ENCODE data around the gene OR2T34. TPM values are rescaled to one million over a fixed set of nuclear protein-coding genes. Genes with fewer than 3 reads are reported as not detected.
"Not testable (repeated sequence)": the region's sequence is repeated elsewhere in the genome, so short reads cannot be mapped to it uniquely, and the experiment has no call there.

Gene OR2T34
- total RNA-seq, 2 donors from 2014 or later, result not detected

- Mint-ChIP-seq H3K4me3 (no peak overlapping the region), H3K36me3 (ENCODE audit: insufficient read depth in 2 of 2) (no peaks in the 10 kb centered on the region), H3K9me3 (peaks cover 2% of the 10 kb centered on the region in 2 donors), H3K27me3 (ENCODE audit: low read depth) (peaks cover 6% of the 10 kb centered on the region), H3K4me1 (ENCODE audit: low read depth) (peaks cover 4% of the 10 kb centered on the region), H3K27ac (no peak overlapping the region)
- ATAC-seq (replicated peaks in 1 of 2) (no peak), DNase-seq (no peak)
These were observed 14.8 kb upstream of the OR2T34 start for GRCh38 chr1:248589334-248589733.

GRCh38 chr1:248585266-248585665 is 10.7 kb upstream of the OR2T34 start:
- DNase-seq (no peak), ATAC-seq (replicated peaks in 1 of 2) (peak in 1 of 2 donors; percentile 28)
- H3K27me3 Mint-ChIP-seq (ENCODE audit: low read depth), result peaks cover 6% of the 10 kb centered on the region
- peaks cover 6% of the 10 kb centered on the region for H3K4me1 Mint-ChIP-seq (ENCODE audit: low read depth)
- H3K4me3 Mint-ChIP-seq, result peak overlapping the region in 1 of 2 donors; percentile 12
- H3K9me3 Mint-ChIP-seq, result peaks cover 2 to 4% of the 10 kb centered on the region in 2 donors
- no peaks in the 10 kb centered on the region for H3K36me3 Mint-ChIP-seq (ENCODE audit: insufficient read depth in 2 of 2)
- no peak overlapping the region for H3K27ac Mint-ChIP-seq

GRCh38 chr1:248576260-248576980 is 1.9 kb upstream of the OR2T34 start:
- no peak overlapping the region for H3K27ac Mint-ChIP-seq
- H3K27me3 Mint-ChIP-seq (ENCODE audit: low read depth), result no peaks in the 10 kb centered on the region
- peak; percentile 45 for ATAC-seq (replicated peaks in 1 of 2)
- peaks cover 10% of the 10 kb centered on the region for H3K4me1 Mint-ChIP-seq (ENCODE audit: low read depth)
- no peak for DNase-seq
- H3K36me3 Mint-ChIP-seq (ENCODE audit: insufficient read depth in 2 of 2), result no peaks in the 10 kb centered on the region
- peaks cover 2 to 3% of the 10 kb centered on the region in 2 donors for H3K9me3 Mint-ChIP-seq
- peak overlapping the region in 1 of 2 donors; percentile 23 for H3K4me3 Mint-ChIP-seq

- H3K27ac Mint-ChIP-seq; H3K27me3 Mint-ChIP-seq (ENCODE audit: low read depth): not testable (repeated sequence)
These were observed 701 bp downstream of the OR2T34 start for GRCh38 chr1:248573856-248574255.

GRCh38 chr1:248572049-248572448 is 2.5 kb downstream of the OR2T34 start:
- H3K4me1 Mint-ChIP-seq (ENCODE audit: low read depth); H3K4me3 Mint-ChIP-seq; H3K9me3 Mint-ChIP-seq; H3K36me3 Mint-ChIP-seq (ENCODE audit: insufficient read depth in 2 of 2); H3K27ac Mint-ChIP-seq; ATAC-seq (replicated peaks in 1 of 2); H3K27me3 Mint-ChIP-seq (ENCODE audit: low read depth); DNase-seq: not testable (repeated sequence)

More at GRCh38 chr1:248573856-248574255, 701 bp downstream of the OR2T34 start:
- not testable (repeated sequence) for H3K36me3 Mint-ChIP-seq (ENCODE audit: insufficient read depth in 2 of 2); DNase-seq; H3K4me3 Mint-ChIP-seq; H3K4me1 Mint-ChIP-seq (ENCODE audit: low read depth); H3K9me3 Mint-ChIP-seq; ATAC-seq (replicated peaks in 1 of 2)

GRCh38 chr1:248570811-248571210 is 3.7 kb downstream of the OR2T34 start:
- not testable (repeated sequence) for H3K27ac Mint-ChIP-seq; H3K4me1 Mint-ChIP-seq (ENCODE audit: low read depth); H3K36me3 Mint-ChIP-seq (ENCODE audit: insufficient read depth in 2 of 2); H3K9me3 Mint-ChIP-seq; DNase-seq; H3K4me3 Mint-ChIP-seq; ATAC-seq (replicated peaks in 1 of 2); H3K27me3 Mint-ChIP-seq (ENCODE audit: low read depth)

GRCh38 chr1:248569049-248569448 is 5.5 kb downstream of the OR2T34 start:
- DNase-seq; H3K27me3 Mint-ChIP-seq (ENCODE audit: low read depth); H3K4me3 Mint-ChIP-seq; H3K4me1 Mint-ChIP-seq (ENCODE audit: low read depth); H3K9me3 Mint-ChIP-seq; H3K27ac Mint-ChIP-seq; H3K36me3 Mint-ChIP-seq (ENCODE audit: insufficient read depth in 2 of 2); ATAC-seq (replicated peaks in 1 of 2): not testable (repeated sequence)

GRCh38 chr1:248565530-248566373 is 8.8 kb downstream of the OR2T34 start:
- H3K4me1 Mint-ChIP-seq (ENCODE audit: low read depth); H3K9me3 Mint-ChIP-seq; H3K36me3 Mint-ChIP-seq (ENCODE audit: insufficient read depth in 2 of 2); H3K27me3 Mint-ChIP-seq (ENCODE audit: low read depth): not testable (repeated sequence)
- Mint-ChIP-seq H3K4me3 (peak overlapping the region; percentile 78 to 82), H3K27ac (peak overlapping the region; percentile 84)
- DNase-seq (peak; percentile 2 to 5), ATAC-seq (replicated peaks in 1 of 2) (peak; percentile 89 to 97)

GRCh38 chr1:248562672-248563071 is 11.9 kb downstream of the OR2T34 start, which contains the start of gene OR2T29:
Gene OR2T29 (minus strand): TSS chr1:248562772. CDS start chr1:248559491, 3,281 bp downstream.
- H3K9me3 Mint-ChIP-seq; H3K4me3 Mint-ChIP-seq; H3K27ac Mint-ChIP-seq; H3K4me1 Mint-ChIP-seq (ENCODE audit: low read depth); ATAC-seq (replicated peaks in 1 of 2); H3K27me3 Mint-ChIP-seq (ENCODE audit: low read depth); H3K36me3 Mint-ChIP-seq (ENCODE audit: insufficient read depth in 2 of 2); DNase-seq: not testable (repeated sequence)

GRCh38 chr1:248551027-248551426 is 23.5 kb downstream of the OR2T34 start:
- not testable (repeated sequence) for DNase-seq; H3K4me1 Mint-ChIP-seq (ENCODE audit: low read depth); H3K4me3 Mint-ChIP-seq; ATAC-seq (replicated peaks in 1 of 2); H3K36me3 Mint-ChIP-seq (ENCODE audit: insufficient read depth in 2 of 2); H3K27ac Mint-ChIP-seq; H3K27me3 Mint-ChIP-seq (ENCODE audit: low read depth); H3K9me3 Mint-ChIP-seq

GRCh38 chr1:248547383-248547782 is 27.2 kb downstream of the OR2T34 start:
- not testable (repeated sequence) for H3K27ac Mint-ChIP-seq; H3K27me3 Mint-ChIP-seq (ENCODE audit: low read depth); H3K4me1 Mint-ChIP-seq (ENCODE audit: low read depth); H3K36me3 Mint-ChIP-seq (ENCODE audit: insufficient read depth in 2 of 2); H3K9me3 Mint-ChIP-seq; DNase-seq; ATAC-seq (replicated peaks in 1 of 2); H3K4me3 Mint-ChIP-seq

- not testable (repeated sequence) for DNase-seq, H3K27ac Mint-ChIP-seq, H3K9me3 Mint-ChIP-seq
These were observed 37.1 kb downstream of the OR2T34 start for GRCh38 chr1:248537449-248537848.

More at GRCh38 chr1:248537449-248537848, 37.1 kb downstream of the OR2T34 start:
- H3K4me1 Mint-ChIP-seq (ENCODE audit: low read depth); H3K27me3 Mint-ChIP-seq (ENCODE audit: low read depth); H3K4me3 Mint-ChIP-seq; H3K36me3 Mint-ChIP-seq (ENCODE audit: insufficient read depth in 2 of 2): not testable (repeated sequence)
- peak in 1 of 2 donors; percentile 61 for ATAC-seq (replicated peaks in 1 of 2)
